ENCODE results near the gene STAC3.
A peak's percentile ranks its signal among the peaks of the same experiment; 100 is the strongest.

Gene STAC3

GRCh38 chr12:57215668-57216013 is 35.3 kb downstream of the STAC3 start:
- Histone ChIP-seq H4K20me1 (ENCODE audit: insufficient read depth, low read length) (peaks cover 4% of the 10 kb centered on the region; the same call in 1 of the 2 replicates), H3K27ac (ENCODE audit: low read length) (no peak overlapping the region), H3K27me3 (ENCODE audit: low read depth, low read length) (peaks cover 61% of the 10 kb centered on the region), H2AFZ (ENCODE audit: low read depth, low read length) (0 out of 2 replicates have a peak overlapping the region, but pooled peaks have one; percentile 28), H3K79me2 (ENCODE audit: low read length) (no peaks in the 10 kb centered on the region), H3K9me3 (ENCODE audit: insufficient read depth, low read length) (no peaks in the 10 kb centered on the region), H3K4me1 (ENCODE audit: low read length) (peaks cover 50% of the 10 kb centered on the region), H3K9ac (ENCODE audit: low read length) (peak overlapping the region; percentile 41), H3K36me3 (replicated peaks; ENCODE audit: low read depth, low read length) (no peaks in the 10 kb centered on the region), H3K4me3 (ENCODE audit: low read length) (peak overlapping the region; percentile 91), H3K4me2 (ENCODE audit: low read length) (peak overlapping the region; percentile 94)
- TF ChIP-seq CTCF (IDR thresholded peaks at IDR 0.05; ENCODE audit: low read depth, low read length) (no peak), EZH2phosphoT487 (IDR thresholded peaks at IDR 0.05; ENCODE audit: low read depth) (no peak)

GRCh38 chr12:57215065-57215464 is 35.9 kb downstream of the STAC3 start:
- Histone ChIP-seq H3K9ac (ENCODE audit: low read length) (no peak overlapping the region), H3K4me2 (ENCODE audit: low read length) (no peak overlapping the region), H3K79me2 (ENCODE audit: low read length) (no peaks in the 10 kb centered on the region), H2AFZ (ENCODE audit: low read depth, low read length) (no peak overlapping the region), H3K36me3 (replicated peaks; ENCODE audit: low read depth, low read length) (no peaks in the 10 kb centered on the region), H3K27ac (ENCODE audit: low read length) (no peak overlapping the region), H3K27me3 (ENCODE audit: low read depth, low read length) (peaks cover 59% of the 10 kb centered on the region), H3K9me3 (ENCODE audit: insufficient read depth, low read length) (no peaks in the 10 kb centered on the region), H3K4me1 (ENCODE audit: low read length) (peaks cover 50% of the 10 kb centered on the region), H3K4me3 (ENCODE audit: low read length) (no peak overlapping the region), H4K20me1 (ENCODE audit: insufficient read depth, low read length) (peaks cover 4% of the 10 kb centered on the region; the same call in 1 of the 2 replicates)
- TF ChIP-seq EZH2phosphoT487 (IDR thresholded peaks at IDR 0.05; ENCODE audit: low read depth): no peak
- TF ChIP-seq CTCF (IDR thresholded peaks at IDR 0.05; ENCODE audit: low read depth, low read length): no peak

GRCh38 chr12:57214398-57214781 is 36.6 kb downstream of the STAC3 start:
- Histone ChIP-seq H4K20me1 (ENCODE audit: insufficient read depth, low read length) (peaks cover 4% of the 10 kb centered on the region; the same call in 1 of the 2 replicates), H3K79me2 (ENCODE audit: low read length) (no peaks in the 10 kb centered on the region), H3K36me3 (replicated peaks; ENCODE audit: low read depth, low read length) (no peaks in the 10 kb centered on the region), H3K4me1 (ENCODE audit: low read length) (peaks cover 50% of the 10 kb centered on the region), H3K9me3 (ENCODE audit: insufficient read depth, low read length) (no peaks in the 10 kb centered on the region), H2AFZ (ENCODE audit: low read depth, low read length) (no peak overlapping the region), H3K4me2 (ENCODE audit: low read length) (peak overlapping the region; percentile 56), H3K9ac (ENCODE audit: low read length) (no peak overlapping the region), H3K27ac (ENCODE audit: low read length) (no peak overlapping the region), H3K4me3 (ENCODE audit: low read length) (no peak overlapping the region), H3K27me3 (ENCODE audit: low read depth, low read length) (peaks cover 52% of the 10 kb centered on the region)
- TF ChIP-seq CTCF (IDR thresholded peaks at IDR 0.05; ENCODE audit: low read depth, low read length) (peak; percentile 77), EZH2phosphoT487 (IDR thresholded peaks at IDR 0.05; ENCODE audit: low read depth) (no peak)

GRCh38 chr12:57213763-57214397 is 37.1 kb downstream of the STAC3 start:
- Histone ChIP-seq H3K79me2 (ENCODE audit: low read length) (no peaks in the 10 kb centered on the region), H3K36me3 (replicated peaks; ENCODE audit: low read depth, low read length) (no peaks in the 10 kb centered on the region), H2AFZ (ENCODE audit: low read depth, low read length) (no peak overlapping the region), H3K27ac (ENCODE audit: low read length) (no peak overlapping the region), H3K4me2 (ENCODE audit: low read length) (peak overlapping the region; percentile 56), H3K9ac (ENCODE audit: low read length) (no peak overlapping the region), H3K4me1 (ENCODE audit: low read length) (peaks cover 49% of the 10 kb centered on the region), H3K27me3 (ENCODE audit: low read depth, low read length) (peaks cover 47% of the 10 kb centered on the region), H3K9me3 (ENCODE audit: insufficient read depth, low read length) (no peaks in the 10 kb centered on the region), H4K20me1 (ENCODE audit: insufficient read depth, low read length) (peaks cover 4% of the 10 kb centered on the region; the same call in 1 of the 2 replicates), H3K4me3 (ENCODE audit: low read length) (no peak overlapping the region)
- TF ChIP-seq EZH2phosphoT487 (IDR thresholded peaks at IDR 0.05; ENCODE audit: low read depth) (no peak), CTCF (IDR thresholded peaks at IDR 0.05; ENCODE audit: low read depth, low read length) (no peak)
